ENCODE results near the gene GRAMD2B. TPM values are rescaled to one million over a fixed set of nuclear protein-coding genes. Genes with fewer than 3 reads are reported as not detected.

GRAMD2B gene
- total and polyA plus RNA-seq, 2 experiments from 2014 or later: 18.9 to 32.5 TPM

- H2AFZ ChIP-seq: no peak overlapping the region
- no peaks in the 10 kb centered on the region for H4K20me1 ChIP-seq (ENCODE audit: insufficient read depth, poor library complexity, severe bottlenecking)
- no peak for DNase-seq (ENCODE audit: low spot score)
- no peaks in the 10 kb centered on the region for H3K9me2 ChIP-seq (replicated peaks; ENCODE audit: insufficient read depth)
- H3K27me3 ChIP-seq: no peaks in the 10 kb centered on the region
- H3K36me3 ChIP-seq (replicated peaks; ENCODE audit: insufficient read depth, low read depth): no peaks in the 10 kb centered on the region
- TF ChIP-seq EZH2 (IDR thresholded peaks at IDR 0.05; ENCODE audit: borderline replicate concordance) (no peak), CTCF (IDR thresholded peaks at IDR 0.05; ENCODE audit: poor library complexity) (no peak)
- H3K4me3 ChIP-seq: no peak overlapping the region
- WGBS (ENCODE audit: low lambda C conversion rate, missing lambda C conversion rate): 46% methylated on average over 8 of the region's 8 CpGs
- peaks cover 16% of the 10 kb centered on the region for H3K4me1 ChIP-seq (ENCODE audit: insufficient read depth)
- H3K4me2 ChIP-seq: peak overlapping the region; percentile 28
- peaks cover 12% of the 10 kb centered on the region for H3K79me2 ChIP-seq
- H3K27ac ChIP-seq: peak overlapping the region; percentile 51
- H3K9me3 ChIP-seq (ENCODE audit: low read depth): no peaks in the 10 kb centered on the region
These were observed 26.6 kb downstream of the GRAMD2B start for GRCh38 chr5:126449751-126450271.

- WGBS (ENCODE audit: low lambda C conversion rate, missing lambda C conversion rate): 66% methylated on average over 5 of the region's 5 CpGs
- Histone ChIP-seq H3K4me3 (no peak overlapping the region), H3K27ac (peak overlapping the region; percentile 51), H2AFZ (no peak overlapping the region), H3K4me2 (peak overlapping the region; percentile 28), H3K79me2 (peaks cover 10% of the 10 kb centered on the region), H3K9me2 (replicated peaks; ENCODE audit: insufficient read depth) (no peaks in the 10 kb centered on the region), H3K36me3 (replicated peaks; ENCODE audit: insufficient read depth, low read depth) (no peaks in the 10 kb centered on the region), H4K20me1 (ENCODE audit: insufficient read depth, poor library complexity, severe bottlenecking) (no peaks in the 10 kb centered on the region), H3K4me1 (ENCODE audit: insufficient read depth) (peaks cover 18% of the 10 kb centered on the region), H3K27me3 (no peaks in the 10 kb centered on the region), H3K9me3 (ENCODE audit: low read depth) (no peaks in the 10 kb centered on the region)
- DNase-seq (ENCODE audit: low spot score): no peak
- TF ChIP-seq EZH2phosphoT487 (IDR thresholded peaks at IDR 0.05; ENCODE audit: low read depth, severe bottlenecking, unreplicated experiment): no peak
- no peak for TF ChIP-seq EZH2 (IDR thresholded peaks at IDR 0.05; ENCODE audit: borderline replicate concordance)
- TF ChIP-seq CTCF (IDR thresholded peaks at IDR 0.05; ENCODE audit: poor library complexity): no peak
These were observed 27.1 kb downstream of the GRAMD2B start for GRCh38 chr5:126450346-126450745.

- H3K4me2 ChIP-seq: no peak overlapping the region
- no peak overlapping the region for H3K27ac ChIP-seq
- no peak overlapping the region for H3K4me3 ChIP-seq
- H4K20me1 ChIP-seq (ENCODE audit: insufficient read depth, poor library complexity, severe bottlenecking): no peaks in the 10 kb centered on the region
- H3K9me2 ChIP-seq (replicated peaks; ENCODE audit: insufficient read depth): no peaks in the 10 kb centered on the region
- 80% methylated on average over 5 of the region's 5 CpGs for WGBS (ENCODE audit: low lambda C conversion rate, missing lambda C conversion rate)
- H2AFZ ChIP-seq: no peak overlapping the region
- peaks cover 19% of the 10 kb centered on the region for H3K4me1 ChIP-seq (ENCODE audit: insufficient read depth)
- H3K27me3 ChIP-seq: no peaks in the 10 kb centered on the region
- no peak for DNase-seq (ENCODE audit: low spot score)
- H3K9me3 ChIP-seq (ENCODE audit: low read depth): no peaks in the 10 kb centered on the region
- H3K79me2 ChIP-seq: peaks cover 10% of the 10 kb centered on the region
- no peaks in the 10 kb centered on the region for H3K36me3 ChIP-seq (replicated peaks; ENCODE audit: insufficient read depth, low read depth)
- no peak for TF ChIP-seq EZH2phosphoT487 (IDR thresholded peaks at IDR 0.05; ENCODE audit: low read depth, severe bottlenecking, unreplicated experiment)
- TF ChIP-seq EZH2 (IDR thresholded peaks at IDR 0.05; ENCODE audit: borderline replicate concordance): no peak
- no peak for TF ChIP-seq CTCF (IDR thresholded peaks at IDR 0.05; ENCODE audit: poor library complexity)
These were observed 27.7 kb downstream of the GRAMD2B start for GRCh38 chr5:126450907-126451306.

GRCh38 chr5:126452477-126452876 lies 29.3 kb downstream of the GRAMD2B start:
- no peak overlapping the region for H3K4me3 ChIP-seq
- no peak for TF ChIP-seq EZH2 (IDR thresholded peaks at IDR 0.05; ENCODE audit: borderline replicate concordance)
- no peak for TF ChIP-seq CTCF (IDR thresholded peaks at IDR 0.05; ENCODE audit: poor library complexity)
- no peak for TF ChIP-seq EZH2phosphoT487 (IDR thresholded peaks at IDR 0.05; ENCODE audit: low read depth, severe bottlenecking, unreplicated experiment)
- H3K9me2 ChIP-seq (replicated peaks; ENCODE audit: insufficient read depth): no peaks in the 10 kb centered on the region
- no peak overlapping the region for H3K4me2 ChIP-seq
- no peak overlapping the region for H2AFZ ChIP-seq
- H3K9me3 ChIP-seq (ENCODE audit: low read depth): no peaks in the 10 kb centered on the region
- peaks cover 10% of the 10 kb centered on the region for H3K79me2 ChIP-seq
- H3K36me3 ChIP-seq (replicated peaks; ENCODE audit: insufficient read depth, low read depth): no peaks in the 10 kb centered on the region
- H3K4me1 ChIP-seq (ENCODE audit: insufficient read depth): peaks cover 5% of the 10 kb centered on the region
- H4K20me1 ChIP-seq (ENCODE audit: insufficient read depth, poor library complexity, severe bottlenecking): no peaks in the 10 kb centered on the region
- WGBS (ENCODE audit: low lambda C conversion rate, missing lambda C conversion rate): 96% methylated on average over 1 of the region's 1 CpG
- no peaks in the 10 kb centered on the region for H3K27me3 ChIP-seq
- no peak for DNase-seq (ENCODE audit: low spot score)
- H3K27ac ChIP-seq: no peak overlapping the region
